ENCODE results near the gene EIF4H. TPM values are rescaled to one million over a fixed set of nuclear protein-coding genes. Genes with fewer than 3 reads are reported as not detected.

EIF4H gene
- total RNA-seq, 1 experiment from 2014 or later: 384 TPM

GRCh38 chr7:74235518-74236268 is 61.5 kb downstream of the EIF4H start:
- no TSS peak for BruUV-seq (replicated peaks)
- Histone ChIP-seq H3K4me3 (replicated peaks in 1 of 2; ENCODE audit: low read depth in 1 of 2, low read length in 2 of 2) (no peak overlapping the region), H3K27ac (ENCODE audit: low read depth, low read length) (no peak overlapping the region), H3K36me3 (ENCODE audit: control insufficient read depth in 1 of 2, insufficient read depth in 2 of 2, low read length in 2 of 2) (peaks cover 46 to 71% of the 10 kb centered on the region in 2 experiments), H3K27me3 (ENCODE audit: insufficient read depth, low read length) (no peaks in the 10 kb centered on the region), H3K79me2 (ENCODE audit: insufficient read depth, low read length) (no peaks in the 10 kb centered on the region), H3K9ac (ENCODE audit: low read length) (no peak overlapping the region), H3K4me2 (ENCODE audit: low read length) (no peak overlapping the region), H4K20me1 (ENCODE audit: insufficient read depth) (no peaks in the 10 kb centered on the region), H3K9me3 (ENCODE audit: control insufficient read depth in 1 of 2, insufficient read depth in 1 of 2, low read depth in 1 of 2, low read length in 2 of 2) (no peaks in the 10 kb centered on the region), H3K4me1 (ENCODE audit: control insufficient read depth in 1 of 2, insufficient read depth in 2 of 2, low read length in 2 of 2) (no peaks in the 10 kb centered on the region), H3K9me2 (ENCODE audit: insufficient read depth) (no peaks in the 10 kb centered on the region), H2AFZ (ENCODE audit: low read depth, low read length, poor library complexity, severe bottlenecking) (no peak overlapping the region)
- ATAC-seq (no peak), DNase-seq (ENCODE audit: low read depth, low spot score) (no peak)
- ChIA-PET POLR2A (no interaction called here), CTCF (no interaction called here), RAD21 (ENCODE audit: low non-redundant PET in 1 of 2, low total read pairs in 2 of 2, uncharacterized antibody in 2 of 2, unreplicated experiment in 2 of 2) (no interaction called here)
- intact Hi-C loops (cut with micrococcal nuclease): no loop called here
- TF ChIP-seq ZFX (IDR thresholded peaks at IDR 0.05) (no peak), SIN3A (IDR thresholded peaks at IDR 0.05; ENCODE audit: low read depth) (no peak), POLR2AphosphoS5 (IDR thresholded peaks at IDR 0.05; ENCODE audit: low read depth, low read length) (no peak), SP1 (IDR thresholded peaks at IDR 0.05; ENCODE audit: low read depth) (no peak), CTCF (IDR thresholded peaks at IDR 0.05 in 2 of 3, conservative IDR thresholded peaks at IDR 0.05 in 1 of 3; ENCODE audit: borderline replicate concordance in 1 of 3, insufficient read depth in 1 of 3, low read depth in 2 of 3, low read length in 2 of 3) (no peak), YY1 (IDR thresholded peaks at IDR 0.05; ENCODE audit: extremely low read depth, insufficient replicate concordance, low read depth, low read length) (no peak), REST (IDR thresholded peaks at IDR 0.05; ENCODE audit: low read depth) (no peak), CBX3 (IDR thresholded peaks at IDR 0.05; ENCODE audit: low read depth) (no peak), MAX (IDR thresholded peaks at IDR 0.05) (no peak), RAD21 (IDR thresholded peaks at IDR 0.05; ENCODE audit: low read depth) (no peak), ZBTB33 (IDR thresholded peaks at IDR 0.05; ENCODE audit: extremely low read depth, insufficient replicate concordance, low read length) (no peak), ELF1 (IDR thresholded peaks at IDR 0.05; ENCODE audit: borderline replicate concordance, low read depth) (no peak), SRF (IDR thresholded peaks at IDR 0.05; ENCODE audit: low read depth) (no peak), EZH2phosphoT487 (IDR thresholded peaks at IDR 0.05; ENCODE audit: borderline replicate concordance) (no peak), EZH2 (IDR thresholded peaks at IDR 0.05) (no peak), FOSL1 (IDR thresholded peaks at IDR 0.05; ENCODE audit: low read depth) (no peak), TCF7L2 (IDR thresholded peaks at IDR 0.05; ENCODE audit: borderline replicate concordance, extremely low read depth, insufficient read depth, insufficient read length) (no peak), CEBPB (IDR thresholded peaks at IDR 0.05; ENCODE audit: low read depth) (no peak), ATF3 (IDR thresholded peaks at IDR 0.05) (no peak), EGR1 (IDR thresholded peaks at IDR 0.05; ENCODE audit: low read depth) (no peak)

All from HCT116 (cell line).